ENCODE measurements around the gene CELSR3. TPM values are rescaled to one million over a fixed set of nuclear protein-coding genes. Genes with fewer than 3 reads are reported as not detected.
A peak's percentile ranks its signal among the peaks of the same experiment; 100 is the strongest.

Gene CELSR3
- polyA plus RNA-seq, 2 of the 4 experiments (the other 2 are of a cell fraction) = 2.2 to 4.8 TPM

GRCh38 chr3:48660800-48661400, 1.8 kb downstream of the CELSR3 start (continued):
- TF ChIP-seq, protein P1, sequence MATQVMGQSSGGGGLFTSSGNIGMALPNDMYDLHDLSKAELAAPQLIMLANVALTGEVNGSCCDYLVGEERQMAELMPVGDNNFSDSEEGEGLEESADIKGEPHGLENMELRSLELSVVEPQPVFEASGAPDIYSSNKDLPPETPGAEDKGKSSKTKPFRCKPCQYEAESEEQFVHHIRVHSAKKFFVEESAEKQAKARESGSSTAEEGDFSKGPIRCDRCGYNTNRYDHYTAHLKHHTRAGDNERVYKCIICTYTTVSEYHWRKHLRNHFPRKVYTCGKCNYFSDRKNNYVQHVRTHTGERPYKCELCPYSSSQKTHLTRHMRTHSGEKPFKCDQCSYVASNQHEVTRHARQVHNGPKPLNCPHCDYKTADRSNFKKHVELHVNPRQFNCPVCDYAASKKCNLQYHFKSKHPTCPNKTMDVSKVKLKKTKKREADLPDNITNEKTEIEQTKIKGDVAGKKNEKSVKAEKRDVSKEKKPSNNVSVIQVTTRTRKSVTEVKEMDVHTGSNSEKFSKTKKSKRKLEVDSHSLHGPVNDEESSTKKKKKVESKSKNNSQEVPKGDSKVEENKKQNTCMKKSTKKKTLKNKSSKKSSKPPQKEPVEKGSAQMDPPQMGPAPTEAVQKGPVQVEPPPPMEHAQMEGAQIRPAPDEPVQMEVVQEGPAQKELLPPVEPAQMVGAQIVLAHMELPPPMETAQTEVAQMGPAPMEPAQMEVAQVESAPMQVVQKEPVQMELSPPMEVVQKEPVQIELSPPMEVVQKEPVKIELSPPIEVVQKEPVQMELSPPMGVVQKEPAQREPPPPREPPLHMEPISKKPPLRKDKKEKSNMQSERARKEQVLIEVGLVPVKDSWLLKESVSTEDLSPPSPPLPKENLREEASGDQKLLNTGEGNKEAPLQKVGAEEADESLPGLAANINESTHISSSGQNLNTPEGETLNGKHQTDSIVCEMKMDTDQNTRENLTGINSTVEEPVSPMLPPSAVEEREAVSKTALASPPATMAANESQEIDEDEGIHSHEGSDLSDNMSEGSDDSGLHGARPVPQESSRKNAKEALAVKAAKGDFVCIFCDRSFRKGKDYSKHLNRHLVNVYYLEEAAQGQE (IDR thresholded peaks at IDR 0.05) = no peak
- TF ChIP-seq PHF8 (IDR thresholded peaks at IDR 0.05; ENCODE audit: borderline replicate concordance, low read depth) (no peak), MAZ (IDR thresholded peaks at IDR 0.05; ENCODE audit: borderline replicate concordance, low read depth, low read length) (no peak), TP53 (CRISPR knock-in tag; IDR thresholded peaks at IDR 0.05) (no peak), MYC (IDR thresholded peaks at IDR 0.05; ENCODE audit: borderline replicate concordance, low read length) (no peak), RARB (CRISPR knock-in tag; IDR thresholded peaks at IDR 0.05) (no peak), EHF (CRISPR knock-in tag; IDR thresholded peaks at IDR 0.05) (no peak), POLR2A (IDR thresholded peaks at IDR 0.05; ENCODE audit: low read length) (no peak), SMC3 (IDR thresholded peaks at IDR 0.05) (no peak), ZSCAN20 (CRISPR knock-in tag; IDR thresholded peaks at IDR 0.05) (no peak), HOXB13 (CRISPR knock-in tag; IDR thresholded peaks at IDR 0.05; ENCODE audit: low read depth) (no peak)
- TF ChIP-seq, protein P2, sequence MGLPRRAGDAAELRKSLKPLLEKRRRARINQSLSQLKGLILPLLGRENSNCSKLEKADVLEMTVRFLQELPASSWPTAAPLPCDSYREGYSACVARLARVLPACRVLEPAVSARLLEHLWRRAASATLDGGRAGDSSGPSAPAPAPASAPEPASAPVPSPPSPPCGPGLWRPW (IDR thresholded peaks at IDR 0.05) = no peak

DNA sequence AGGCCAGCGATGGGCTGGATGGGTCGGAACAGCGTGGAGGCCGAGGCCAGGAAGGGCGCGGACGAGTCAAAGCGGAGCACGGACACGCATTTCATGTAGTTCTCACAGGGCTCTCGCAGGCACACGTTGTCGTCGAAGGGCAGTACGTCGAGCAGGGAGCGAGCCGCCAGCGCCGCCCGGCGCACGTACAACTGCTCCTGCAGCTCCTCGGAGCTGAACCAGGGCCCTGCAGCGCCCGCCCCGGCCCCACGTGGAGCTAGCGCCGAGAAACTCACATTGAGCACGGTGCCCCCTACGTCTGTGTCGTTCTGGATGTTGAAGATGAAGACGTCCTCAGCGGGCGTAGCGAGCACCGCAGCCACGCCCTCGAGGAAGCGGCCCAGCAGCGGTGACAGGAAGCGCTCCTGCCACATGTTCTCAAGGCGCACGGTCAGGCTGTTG, 5.8 kb downstream of the CELSR3 start:
- ATAC-seq (no peak), DNase-seq (ENCODE audit: low read depth in 1 of 2, low spot score in 1 of 2) (no peak), FAIRE-seq (no peak)
- ChIA-PET POLR2A (no interaction called here), CTCF (interaction anchor here (0.6 to 6.3 kb wide), 14 partner anchors 13 to 248 kb away, joined by 3 to 46 read pairs (median 4); partner anchors contain the start of genes SLC26A6 and UCN2)
- H3K9me3 ChIP-seq = no peaks in the 10 kb centered on the region
- H3K4me3 ChIP-seq = no peak overlapping the region
- H3K27ac ChIP-seq = peak overlapping the region; percentile 75 to 88; a peak in 5 of 6 replicates
- H3K4me2 ChIP-seq = peak overlapping the region; percentile 71; the same call in 1 of the 3 replicates
- peaks cover 11% of the 10 kb centered on the region; the same call in 2 of the 3 replicates for H3K4me1 ChIP-seq
- TF ChIP-seq TP53 (CRISPR knock-in tag; IDR thresholded peaks at IDR 0.05) (no peak), NR3C1 (IDR thresholded peaks at IDR 0.05) (no peak), HDAC2 (IDR thresholded peaks at IDR 0.05) (no peak), HOXB13 (CRISPR knock-in tag; IDR thresholded peaks at IDR 0.05; ENCODE audit: low read depth) (no peak), ELK1 (IDR thresholded peaks at IDR 0.05; ENCODE audit: low read depth, low read length) (no peak), HOXA7 (CRISPR knock-in tag; IDR thresholded peaks at IDR 0.05) (no peak), MAZ (IDR thresholded peaks at IDR 0.05; ENCODE audit: borderline replicate concordance, low read depth, low read length) (no peak), JUN (IDR thresholded peaks at IDR 0.05) (no peak), CBX2 (IDR thresholded peaks at IDR 0.05; ENCODE audit: borderline replicate concordance, low read depth) (no peak), EHF (CRISPR knock-in tag; IDR thresholded peaks at IDR 0.05) (no peak)
- WGBS (ENCODE audit: missing lambda C conversion rate) = 96% methylated on average over 27 of the region's 45 CpGs

All from A549 (cell line).